Retinal pigment epithelial cell (primary cell): ENCODE results near the gene DOC2B.

Experiments used
- DNase-seq: peaks from one replicate; pipeline ENCODE4 v3.0.0-alpha.2; 2010; ENCODE audit warnings: low read depth
- H3K4me3 ChIP-seq: 2 replicates; pipeline ENCODE4 v1.5.1; 2011; ENCODE audit warnings: mild to moderate bottlenecking, low read length, control low read depth, moderate library complexity
- CTCF ChIP-seq: conservative IDR thresholded peaks from 2 replicates; pipeline ENCODE4 v1.5.1; 2011; ENCODE audit warnings: low read depth, low read length, control low read depth, inconsistent platforms

Gene DOC2B

GRCh38 chr17:151004-151403, 30.4 kb downstream of the DOC2B start:
- H3K4me3 ChIP-seq = no peak overlapping the region
- TF ChIP-seq CTCF = no peak
- DNase-seq = no peak

- no peak overlapping the region for H3K4me3 ChIP-seq
- no peak for DNase-seq
- no peak for TF ChIP-seq CTCF
These were observed 31.4 kb downstream of the DOC2B start for GRCh38 chr17:149897-150584.

- no peak for TF ChIP-seq CTCF
- H3K4me3 ChIP-seq = no peak overlapping the region
- no peak for DNase-seq
These were observed 32.2 kb downstream of the DOC2B start for GRCh38 chr17:149231-149630.

GRCh38 chr17:148757-149156, 32.7 kb downstream of the DOC2B start:
- DNase-seq = no peak
- H3K4me3 ChIP-seq = no peak overlapping the region
- no peak for TF ChIP-seq CTCF

- no peak for TF ChIP-seq CTCF
- no peak for DNase-seq
- no peak overlapping the region for H3K4me3 ChIP-seq
These were observed 33.4 kb downstream of the DOC2B start for GRCh38 chr17:147796-148740.

- no peak for TF ChIP-seq CTCF
- H3K4me3 ChIP-seq = no peak overlapping the region
- DNase-seq = no peak
These were observed 34.3 kb downstream of the DOC2B start for GRCh38 chr17:146983-147761.
